22Rv1 (cell line): Measurements from ENCODE around the gene KRT75.

Experiments
- H3K27ac ChIP-seq: fragments of 450-650 bp; 2 replicates; pipeline ENCODE4 v1.5.1; 2017
- ZFX ChIP-seq: fragments of 450-650 bp; IDR thresholded peaks from 2 replicates; pipeline ENCODE4 v1.6.1; 2017; ENCODE audit warnings: antibody characterized with exemption, borderline replicate concordance
- TF ChIP-seq, protein P1 (sequence below): fragments of 450-650 bp; IDR thresholded peaks from 2 replicates; pipeline ENCODE4 v1.5.1; 2017; ENCODE audit warnings: mild to moderate bottlenecking

Gene KRT75

DNA sequence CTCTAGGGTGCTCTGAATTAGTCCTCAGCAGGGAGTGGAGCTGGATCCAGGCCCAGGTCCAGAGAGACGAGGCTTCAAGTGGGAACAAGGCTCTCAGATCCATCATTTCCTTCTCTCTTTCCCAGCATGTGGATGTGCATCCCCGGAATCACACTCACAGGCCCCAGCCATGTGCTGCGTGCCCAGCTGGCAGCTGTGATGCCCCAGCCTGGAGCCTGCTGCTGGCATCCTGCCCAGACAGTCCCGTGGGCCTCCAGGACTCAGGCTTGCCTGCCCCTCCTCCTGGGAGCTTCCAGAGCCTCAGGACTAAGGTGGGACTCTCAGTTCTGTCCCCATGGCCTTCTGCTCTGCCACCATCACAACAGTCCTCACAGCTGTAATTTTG lies 42.6 kb downstream of the KRT75 start:
- TF ChIP-seq, protein P1, sequence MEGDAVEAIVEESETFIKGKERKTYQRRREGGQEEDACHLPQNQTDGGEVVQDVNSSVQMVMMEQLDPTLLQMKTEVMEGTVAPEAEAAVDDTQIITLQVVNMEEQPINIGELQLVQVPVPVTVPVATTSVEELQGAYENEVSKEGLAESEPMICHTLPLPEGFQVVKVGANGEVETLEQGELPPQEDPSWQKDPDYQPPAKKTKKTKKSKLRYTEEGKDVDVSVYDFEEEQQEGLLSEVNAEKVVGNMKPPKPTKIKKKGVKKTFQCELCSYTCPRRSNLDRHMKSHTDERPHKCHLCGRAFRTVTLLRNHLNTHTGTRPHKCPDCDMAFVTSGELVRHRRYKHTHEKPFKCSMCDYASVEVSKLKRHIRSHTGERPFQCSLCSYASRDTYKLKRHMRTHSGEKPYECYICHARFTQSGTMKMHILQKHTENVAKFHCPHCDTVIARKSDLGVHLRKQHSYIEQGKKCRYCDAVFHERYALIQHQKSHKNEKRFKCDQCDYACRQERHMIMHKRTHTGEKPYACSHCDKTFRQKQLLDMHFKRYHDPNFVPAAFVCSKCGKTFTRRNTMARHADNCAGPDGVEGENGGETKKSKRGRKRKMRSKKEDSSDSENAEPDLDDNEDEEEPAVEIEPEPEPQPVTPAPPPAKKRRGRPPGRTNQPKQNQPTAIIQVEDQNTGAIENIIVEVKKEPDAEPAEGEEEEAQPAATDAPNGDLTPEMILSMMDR, result no peak
- TF ChIP-seq ZFX, result no peak
- no peak overlapping the region for H3K27ac ChIP-seq

DNA sequence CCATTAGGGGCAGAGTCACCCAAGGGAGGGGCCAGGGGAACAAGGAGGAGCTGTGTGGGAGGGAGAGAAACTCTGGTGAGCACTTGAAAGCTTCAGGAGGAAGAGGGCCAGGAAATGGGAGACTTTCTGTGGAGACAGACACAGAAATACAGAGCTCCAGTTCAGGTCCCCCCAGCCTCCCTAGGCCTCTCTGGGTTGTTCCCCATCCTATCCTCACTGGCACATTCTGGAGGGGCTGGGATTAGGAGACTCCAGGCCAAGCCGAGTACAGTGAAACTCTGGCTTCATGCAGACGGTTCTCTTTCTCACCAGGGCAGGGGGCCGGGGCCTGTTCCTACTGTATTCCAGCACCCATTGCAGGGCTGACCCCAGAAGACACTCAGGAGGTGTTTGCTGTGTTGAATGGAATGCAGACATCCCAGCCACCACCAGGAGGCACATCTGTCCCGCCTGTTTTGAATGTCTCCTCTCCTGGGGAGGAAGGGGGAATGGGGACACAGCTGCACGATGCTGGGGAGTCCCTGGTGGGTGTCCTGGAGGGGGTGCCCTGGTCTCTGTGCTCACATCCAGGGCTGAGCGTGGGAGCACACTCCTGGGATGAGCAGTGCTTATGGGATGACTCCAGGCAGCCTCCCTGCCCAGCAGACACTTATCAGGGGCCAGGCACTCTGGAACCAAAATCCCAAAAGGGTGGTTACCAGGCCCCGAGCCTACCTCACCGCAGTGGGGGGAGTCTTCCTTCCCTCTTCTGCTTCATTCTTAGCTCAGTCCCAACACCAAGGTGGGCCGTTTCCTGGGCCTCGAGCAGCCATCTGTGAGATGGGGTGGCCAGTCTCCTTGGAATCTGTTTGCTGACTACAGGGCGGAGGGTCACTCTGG lies 43.2 kb downstream of the KRT75 start:
- no peak overlapping the region for H3K27ac ChIP-seq
- TF ChIP-seq, protein P1, result peak; percentile 66
- no peak for TF ChIP-seq ZFX

DNA sequence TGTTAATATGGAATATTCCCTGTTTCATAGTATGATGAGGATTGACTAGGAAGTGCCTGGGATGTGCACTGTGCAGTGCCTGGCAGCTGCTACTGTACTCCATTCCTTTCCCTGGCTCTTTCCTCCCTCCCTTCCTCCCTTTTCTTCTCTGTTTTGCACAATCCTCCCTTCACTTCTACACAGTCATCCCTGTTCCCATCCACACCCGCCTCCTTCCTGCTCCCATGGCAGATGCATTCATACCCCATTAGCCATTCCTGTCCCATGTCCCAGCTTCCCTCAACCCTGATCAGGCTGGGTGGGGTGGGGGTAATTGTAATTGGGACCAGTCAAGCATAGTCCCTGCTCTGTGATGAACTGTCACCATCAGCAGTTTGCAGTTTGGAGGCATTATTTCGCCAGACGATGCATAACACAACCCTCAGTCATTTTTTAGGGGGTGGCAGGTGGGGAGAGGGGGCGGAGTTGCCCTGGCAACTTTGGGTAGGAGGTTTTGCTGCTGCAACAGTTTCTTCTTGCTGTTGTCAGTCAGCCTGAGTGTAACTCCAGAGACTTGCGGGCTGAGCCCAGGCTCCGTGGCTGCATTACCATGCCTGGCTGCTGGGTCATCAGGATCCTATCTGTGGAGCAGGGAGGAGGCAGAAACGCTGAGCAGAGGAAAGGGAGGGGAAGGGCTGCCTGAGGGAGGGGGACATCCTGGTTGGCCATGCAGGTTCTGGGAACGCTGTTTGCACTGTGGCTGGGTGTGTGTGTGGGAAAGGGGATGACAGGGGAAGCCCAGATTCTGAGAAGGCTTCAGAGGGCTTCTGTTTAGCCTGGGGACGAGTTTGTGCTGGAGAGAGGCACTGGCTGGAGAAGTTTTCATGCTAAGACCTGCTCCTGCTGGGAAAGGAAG lies 44.6 kb downstream of the KRT75 start:
- TF ChIP-seq, protein P1, result no peak
- no peak for TF ChIP-seq ZFX
- no peak overlapping the region for H3K27ac ChIP-seq

DNA sequence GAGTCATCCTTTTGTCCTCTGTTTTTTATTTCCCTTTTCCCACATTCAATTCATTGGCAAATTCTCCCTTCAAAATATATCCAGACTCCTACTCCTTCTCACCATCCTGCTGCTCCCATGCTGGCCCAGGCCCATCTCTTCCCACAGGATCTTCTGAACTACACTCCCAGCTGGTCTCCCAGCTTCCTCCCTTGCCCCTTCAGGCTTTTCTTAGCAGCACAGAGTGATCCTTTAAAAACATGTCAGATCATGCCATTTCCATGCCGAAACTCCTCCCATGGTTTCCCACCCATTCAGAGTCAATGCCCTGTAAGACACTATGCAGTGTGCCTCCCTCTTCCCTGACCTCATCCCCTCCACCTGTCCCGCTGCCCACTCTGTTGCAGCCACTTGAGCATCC lies 46.3 kb downstream of the KRT75 start:
- no peak for TF ChIP-seq ZFX
- TF ChIP-seq, protein P1, result no peak
- H3K27ac ChIP-seq, result no peak overlapping the region

DNA sequence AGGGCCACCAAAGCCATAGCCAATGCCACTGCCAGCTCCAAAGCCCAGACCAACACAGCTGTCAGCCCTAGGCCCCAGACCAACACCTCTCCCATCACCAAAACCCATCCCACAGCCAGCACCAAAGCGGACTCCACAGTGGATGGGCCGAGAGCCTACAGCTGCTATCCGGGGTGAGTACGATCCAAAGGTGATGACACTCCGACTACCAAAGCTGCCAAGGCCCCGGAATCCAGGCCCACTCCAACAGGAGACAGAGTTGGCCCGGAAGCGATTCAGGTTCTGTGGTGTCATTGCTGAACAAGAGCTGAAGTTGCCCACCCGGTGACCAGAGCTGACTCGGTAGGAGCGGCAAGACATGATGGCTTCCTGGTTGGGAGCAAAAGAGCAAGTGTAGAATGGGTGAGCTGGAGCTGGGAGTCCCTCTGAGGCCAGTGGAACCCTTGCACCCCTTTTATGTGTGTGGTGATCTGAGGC lies 48.9 kb downstream of the KRT75 start, which contains the start of gene KRT84:
KRT84 (minus strand) TSS at position 427 of the 477 bp plus-strand sequence; CDS start at position 360, 67 bp downstream.
- TF ChIP-seq, protein P1, result no peak
- H3K27ac ChIP-seq, result no peak within 1 kb of the TSS

DNA sequence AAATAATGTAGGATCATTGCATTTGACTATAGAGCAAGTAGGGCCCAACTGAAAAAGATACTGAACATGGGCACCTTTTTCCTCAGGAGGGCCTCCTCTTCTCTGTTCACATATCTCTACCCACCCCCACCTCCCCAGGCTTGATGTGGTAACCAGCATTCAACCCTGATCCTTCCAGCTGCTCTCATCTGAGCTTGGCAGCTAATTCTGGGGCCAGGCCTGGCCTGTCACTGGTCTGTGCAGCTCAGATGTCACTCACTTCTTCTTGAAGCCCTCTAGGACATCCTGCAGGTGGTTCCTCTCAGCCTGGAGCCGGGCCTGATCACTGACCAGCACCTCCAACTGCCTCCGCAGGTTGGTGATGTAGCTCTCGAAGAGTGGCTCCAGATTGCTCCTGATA lies 50.8 kb downstream of the KRT75 start:
- H3K27ac ChIP-seq, result no peak overlapping the region
- TF ChIP-seq, protein P1, result no peak
- TF ChIP-seq ZFX, result no peak
